PC-3 (cell line): ENCODE results near the gene HCCS.

Experiments used
- EZH2 ChIP-seq: fragments of 300-600 bp; sonication (generic); IDR thresholded peaks from one replicate; pipeline ENCODE4 v1.6.1; 2017; ENCODE audit warnings: antibody characterized with exemption, mild to moderate bottlenecking, low read length; ENCODE audit not compliant: unreplicated experiment
- TF ChIP-seq, protein P1 (sequence below): fragments of 300-600 bp; sonication (generic); conservative IDR thresholded peaks from 2 replicates; pipeline ENCODE4 v1.5.1; 2017; ENCODE audit warnings: antibody characterized with exemption, low read depth, mild to moderate bottlenecking, low read length

DNA sequence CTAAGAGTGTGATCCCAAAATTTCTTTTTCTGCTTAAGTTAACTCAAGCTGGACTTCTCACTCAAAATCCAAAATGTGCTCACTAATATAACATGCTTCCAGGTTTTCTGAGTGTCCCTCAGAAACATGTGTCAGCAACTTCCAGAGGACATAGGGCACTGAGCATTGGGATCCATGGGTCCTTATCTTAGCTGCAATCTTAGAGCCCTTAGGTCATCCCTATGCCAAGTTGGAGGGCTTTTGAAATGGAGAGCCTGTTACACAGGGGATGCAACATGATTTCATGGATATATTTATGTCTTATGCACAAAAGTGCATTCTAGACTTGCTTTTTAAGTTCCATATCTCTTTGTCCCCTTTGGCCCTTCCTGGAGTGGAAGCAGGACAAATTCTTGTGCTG, 11.7 kb upstream of the HCCS start:
- TF ChIP-seq, protein P1, sequence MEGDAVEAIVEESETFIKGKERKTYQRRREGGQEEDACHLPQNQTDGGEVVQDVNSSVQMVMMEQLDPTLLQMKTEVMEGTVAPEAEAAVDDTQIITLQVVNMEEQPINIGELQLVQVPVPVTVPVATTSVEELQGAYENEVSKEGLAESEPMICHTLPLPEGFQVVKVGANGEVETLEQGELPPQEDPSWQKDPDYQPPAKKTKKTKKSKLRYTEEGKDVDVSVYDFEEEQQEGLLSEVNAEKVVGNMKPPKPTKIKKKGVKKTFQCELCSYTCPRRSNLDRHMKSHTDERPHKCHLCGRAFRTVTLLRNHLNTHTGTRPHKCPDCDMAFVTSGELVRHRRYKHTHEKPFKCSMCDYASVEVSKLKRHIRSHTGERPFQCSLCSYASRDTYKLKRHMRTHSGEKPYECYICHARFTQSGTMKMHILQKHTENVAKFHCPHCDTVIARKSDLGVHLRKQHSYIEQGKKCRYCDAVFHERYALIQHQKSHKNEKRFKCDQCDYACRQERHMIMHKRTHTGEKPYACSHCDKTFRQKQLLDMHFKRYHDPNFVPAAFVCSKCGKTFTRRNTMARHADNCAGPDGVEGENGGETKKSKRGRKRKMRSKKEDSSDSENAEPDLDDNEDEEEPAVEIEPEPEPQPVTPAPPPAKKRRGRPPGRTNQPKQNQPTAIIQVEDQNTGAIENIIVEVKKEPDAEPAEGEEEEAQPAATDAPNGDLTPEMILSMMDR = no peak
- TF ChIP-seq EZH2 = no peak
